DOHH2 (cell line): ENCODE measurements around the gene ZNF25.

Source experiments
- H3F3A ChIP-seq: fragments of 200-600 bp; sonication (generic), shearing (Covaris generic); 2 replicates; pipeline ENCODE4 v1.6.0; 2016; ENCODE audit warnings: antibody characterized with exemption, mild to moderate bottlenecking; ENCODE audit not compliant: control insufficient read depth, insufficient read depth
- H3K27ac ChIP-seq: fragments of 200-600 bp; sonication (generic); 2 replicates; pipeline ENCODE4 v1.5.1; 2014; ENCODE audit warnings: low read depth, mild to moderate bottlenecking, low read length, moderate library complexity
- H3K27me3 ChIP-seq: fragments of 200-600 bp; sonication (generic); 2 replicates; pipeline ENCODE4 v1.6.1; 2014; ENCODE audit warnings: mild to moderate bottlenecking, low read length, mixed read lengths; ENCODE audit not compliant: control insufficient read depth
- H3K36me3 ChIP-seq: fragments of 200-600 bp; sonication (generic); 2 replicates; pipeline ENCODE4 v1.6.1; 2014; ENCODE audit warnings: mild to moderate bottlenecking, low read length, moderate library complexity, mixed read lengths; ENCODE audit not compliant: control insufficient read depth
- H3K4me1 ChIP-seq: fragments of 200-600 bp; sonication (generic); 2 replicates; pipeline ENCODE4 v1.6.1; 2014; ENCODE audit warnings: mild to moderate bottlenecking, low read length, mixed read lengths; ENCODE audit not compliant: control insufficient read depth
- H3K4me2 ChIP-seq: fragments of 200-600 bp; sonication (generic); 2 replicates; pipeline ENCODE4 v1.6.0; 2014; ENCODE audit warnings: mild to moderate bottlenecking, low read length, moderate library complexity
- H3K4me3 ChIP-seq: fragments of 200-600 bp; sonication (generic); 2 replicates; pipeline ENCODE4 v1.5.1; 2014; ENCODE audit warnings: mild to moderate bottlenecking, low read length, mixed read lengths
- H3K79me2 ChIP-seq: fragments of 200-600 bp; sonication (generic); 2 replicates; pipeline ENCODE4 v1.6.1; 2014; ENCODE audit warnings: mild to moderate bottlenecking, low read length, mixed read lengths; ENCODE audit not compliant: control insufficient read depth
- H3K9me2 ChIP-seq: fragments of 200-600 bp; sonication (generic); replicated peaks from 2 replicates; pipeline ENCODE4 v1.6.1; 2014; ENCODE audit warnings: mild to moderate bottlenecking, low read length, mixed read lengths; ENCODE audit not compliant: control insufficient read depth
- H3K9me3 ChIP-seq: fragments of 200-600 bp; sonication (generic); 2 replicates; pipeline ENCODE4 v1.6.1; 2014; ENCODE audit warnings: antibody characterized with exemption, low read length, mixed read lengths; ENCODE audit not compliant: control insufficient read depth, insufficient read depth
- H4K20me1 ChIP-seq: fragments of 200-600 bp; sonication (generic); 2 replicates; pipeline ENCODE4 v1.6.0; 2014; ENCODE audit warnings: low read depth, mild to moderate bottlenecking, antibody characterized with exemption, low read length, moderate library complexity; ENCODE audit not compliant: control insufficient read depth, insufficient read depth
- CTCF ChIP-seq: fragments of 200-600 bp; sonication (generic); IDR thresholded peaks from one replicate; pipeline ENCODE4 v1.5.1; 2014; ENCODE audit warnings: antibody characterized with exemption, mild to moderate bottlenecking, low read depth, low read length; ENCODE audit not compliant: poor library complexity, severe bottlenecking
- EZH2phosphoT487 ChIP-seq: fragments of 200-600 bp; sonication (generic); IDR thresholded peaks from 2 replicates; pipeline ENCODE4 v1.6.1; 2017; ENCODE audit warnings: borderline replicate concordance, mild to moderate bottlenecking, antibody characterized with exemption, low read length, moderate library complexity, mixed read lengths

ZNF25 gene

DNA sequence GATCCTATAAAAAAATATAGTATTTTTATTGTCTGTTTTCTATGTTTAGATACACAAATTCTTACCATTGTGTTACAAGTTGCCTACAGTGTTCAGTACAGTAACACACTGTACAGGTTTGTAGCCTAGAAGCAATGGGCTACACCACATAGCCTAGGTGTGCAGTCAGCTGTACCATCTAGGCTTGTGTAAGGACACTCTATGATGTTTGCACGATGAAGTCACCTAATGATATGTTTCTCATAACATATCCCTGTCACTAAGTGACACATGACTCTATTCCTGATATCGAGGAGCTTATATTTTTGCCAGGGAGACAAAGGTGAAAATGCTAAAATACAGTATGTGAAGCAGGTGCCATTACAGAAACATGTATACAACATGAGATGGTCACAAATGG is 18.6 kb downstream of the ZNF25 start:
- no peaks in the 10 kb centered on the region for H4K20me1 ChIP-seq
- no peaks in the 10 kb centered on the region for H3K27me3 ChIP-seq
- TF ChIP-seq CTCF, result no peak
- no peak for TF ChIP-seq EZH2phosphoT487
- no peak overlapping the region for H3K4me2 ChIP-seq
- no peaks in the 10 kb centered on the region for H3K79me2 ChIP-seq
- no peak overlapping the region for H3K4me3 ChIP-seq
- H3K9me3 ChIP-seq, result no peaks in the 10 kb centered on the region
- H3K36me3 ChIP-seq, result peaks cover 14% of the 10 kb centered on the region
- no peaks in the 10 kb centered on the region for H3K9me2 ChIP-seq
- no peaks in the 10 kb centered on the region for H3K4me1 ChIP-seq
- no peaks in the 10 kb centered on the region for H3F3A ChIP-seq
- no peak overlapping the region for H3K27ac ChIP-seq

DNA sequence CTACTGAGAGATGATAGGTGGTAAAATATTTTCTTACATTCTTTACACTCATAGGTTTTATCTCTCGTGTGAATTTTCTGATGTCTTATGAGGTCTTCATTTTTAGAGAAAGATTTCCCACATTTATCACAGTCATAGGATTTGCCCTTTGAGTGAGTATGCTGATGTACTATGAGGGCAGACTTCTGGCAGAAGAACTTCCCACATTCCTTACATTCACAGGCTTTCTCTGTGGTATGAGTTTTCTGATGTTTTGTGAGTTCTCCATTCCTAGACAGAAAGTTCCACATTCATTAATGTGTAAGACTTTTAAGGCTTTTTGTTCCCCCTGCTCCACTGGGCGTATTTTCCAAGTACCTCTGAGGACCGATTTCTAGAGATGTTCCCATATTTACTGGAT is 23.5 kb downstream of the ZNF25 start:
- H3K36me3 ChIP-seq, result peaks cover 17% of the 10 kb centered on the region
- H4K20me1 ChIP-seq, result no peaks in the 10 kb centered on the region
- H3K79me2 ChIP-seq, result no peaks in the 10 kb centered on the region
- H3K4me1 ChIP-seq, result no peaks in the 10 kb centered on the region
- no peaks in the 10 kb centered on the region for H3K9me3 ChIP-seq
- H3F3A ChIP-seq, result no peaks in the 10 kb centered on the region
- H3K4me3 ChIP-seq, result no peak overlapping the region
- no peak overlapping the region for H3K4me2 ChIP-seq
- H3K9me2 ChIP-seq, result no peaks in the 10 kb centered on the region
- no peaks in the 10 kb centered on the region for H3K27me3 ChIP-seq
- no peak overlapping the region for H3K27ac ChIP-seq
- TF ChIP-seq EZH2phosphoT487, result no peak
- no peak for TF ChIP-seq CTCF

- no peaks in the 10 kb centered on the region for H3F3A ChIP-seq
- H3K27ac ChIP-seq, result no peak overlapping the region
- no peaks in the 10 kb centered on the region for H3K27me3 ChIP-seq
- H4K20me1 ChIP-seq, result no peaks in the 10 kb centered on the region
- no peak overlapping the region for H3K4me2 ChIP-seq
- no peaks in the 10 kb centered on the region for H3K4me1 ChIP-seq
- no peak overlapping the region for H3K4me3 ChIP-seq
- no peaks in the 10 kb centered on the region for H3K79me2 ChIP-seq
- no peak for TF ChIP-seq CTCF
- no peaks in the 10 kb centered on the region for H3K9me3 ChIP-seq
- no peaks in the 10 kb centered on the region for H3K9me2 ChIP-seq
- peaks cover 17% of the 10 kb centered on the region for H3K36me3 ChIP-seq
Measured at GRCh38 chr10:37952043-37952755, 24.2 kb downstream of the ZNF25 start.
